GM12878 (cell line): ENCODE results near the gene HOXA2. TPM values are rescaled to one million over a fixed set of nuclear protein-coding genes. Genes with fewer than 3 reads are reported as not detected.

Experiments
- BCL11A ChIP-seq: IDR thresholded peaks from 2 replicates; pipeline ENCODE4 v1.6.1; 2011; ENCODE audit warnings: low read depth, low read length
- CBX3 ChIP-seq: fragments of 200-600 bp; sonication (generic); IDR thresholded peaks from 2 replicates; pipeline ENCODE4 v1.6.1; 2016; ENCODE audit warnings: low read depth, borderline replicate concordance
- CBX5 ChIP-seq: sonication (generic); IDR thresholded peaks from 2 replicates; pipeline ENCODE4 v1.6.1; 2016; ENCODE audit warnings: low read depth, moderate library complexity, mild to moderate bottlenecking, inconsistent platforms
- CHD1 ChIP-seq: IDR thresholded peaks from 2 replicates; pipeline ENCODE4 v1.6.1; 2012; ENCODE audit warnings: low read depth, low read length, improper control_type of control experiment
- E2F4 ChIP-seq: IDR thresholded peaks from 2 replicates; pipeline ENCODE4 v1.6.1; 2012; ENCODE audit warnings: low read depth, low read length, improper control_type of control experiment
- EP300 ChIP-seq, 2 experiments: fragments of 150-350 bp in 1 of 2; IDR thresholded peaks; 2 replicates each; pipeline ENCODE4 v1.6.1; 2011 to 2012; ENCODE audit warnings: low read depth in 2 of 2, low read length in 2 of 2, borderline replicate concordance in 1 of 2, improper control_type of control experiment in 1 of 2, inconsistent platforms in 1 of 2; ENCODE audit not compliant: control insufficient read depth in 1 of 2
- FOXM1 ChIP-seq: IDR thresholded peaks from 2 replicates; pipeline ENCODE4 v1.6.1; 2012; ENCODE audit warnings: low read depth, mild to moderate bottlenecking, inconsistent platforms, low read length, moderate library complexity
- HDAC6 ChIP-seq: fragments of 200-600 bp; sonication (generic); IDR thresholded peaks from one replicate; pipeline ENCODE4 v1.8.0; 2017; ENCODE audit warnings: antibody characterized with exemption; ENCODE audit not compliant: unreplicated experiment
- IRF5 ChIP-seq: fragments of 450-650 bp; IDR thresholded peaks from 2 replicates; pipeline ENCODE4 v1.6.1; 2017; ENCODE audit warnings: borderline replicate concordance
- MAX ChIP-seq: IDR thresholded peaks from 2 replicates; pipeline ENCODE4 v1.6.1; 2012; ENCODE audit warnings: low read depth, low read length, improper control_type of control experiment
- NBN ChIP-seq: fragments of 450-650 bp; IDR thresholded peaks from 2 replicates; pipeline ENCODE4 v1.6.1; 2016
- NFYB ChIP-seq: IDR thresholded peaks from 2 replicates; pipeline ENCODE4 v1.6.1; 2011; ENCODE audit warnings: low read depth, mild to moderate bottlenecking, low read length, improper control_type of control experiment, moderate library complexity; ENCODE audit not compliant: insufficient read depth
- NRF1 ChIP-seq: conservative IDR thresholded peaks from 2 replicates; pipeline ENCODE4 v1.6.1; 2011; ENCODE audit warnings: mild to moderate bottlenecking, low read depth, low read length, improper control_type of control experiment
- PAX5 ChIP-seq: IDR thresholded peaks from 2 replicates; pipeline ENCODE4 v1.6.1; 2011; ENCODE audit warnings: low read depth, low read length, borderline replicate concordance
- POLR2A ChIP-seq: IDR thresholded peaks from 2 replicates; pipeline ENCODE4 v1.6.1; 2011; ENCODE audit warnings: low read depth, mild to moderate bottlenecking, low read length
- RCOR1 ChIP-seq: conservative IDR thresholded peaks from 2 replicates; pipeline ENCODE4 v1.6.1; 2012; ENCODE audit warnings: low read depth, low read length, improper control_type of control experiment
- REST ChIP-seq: IDR thresholded peaks from 2 replicates; pipeline ENCODE4 v1.6.1; 2012; ENCODE audit warnings: mild to moderate bottlenecking, low read depth, low read length
- RFX5 ChIP-seq: IDR thresholded peaks from 2 replicates; pipeline ENCODE4 v1.6.1; 2011; ENCODE audit warnings: low read depth, low read length, improper control_type of control experiment
- SIN3A ChIP-seq: IDR thresholded peaks from 2 replicates; pipeline ENCODE4 v1.6.1; 2012; ENCODE audit warnings: low read depth, low read length, improper control_type of control experiment
- ZNF207 ChIP-seq: fragments of 450-650 bp; IDR thresholded peaks from 2 replicates; pipeline ENCODE4 v1.6.1; 2014; ENCODE audit warnings: antibody characterized with exemption, mild to moderate bottlenecking, borderline replicate concordance
- ZNF274 ChIP-seq: IDR thresholded peaks from one replicate; pipeline ENCODE4 v1.8.0; 2011; ENCODE audit not compliant: insufficient read length, insufficient read depth
- ZNF384 ChIP-seq: IDR thresholded peaks from 2 replicates; pipeline ENCODE4 v1.6.1; 2012; ENCODE audit warnings: low read depth, mild to moderate bottlenecking, low read length, improper control_type of control experiment, borderline replicate concordance
- ZSCAN29 ChIP-seq: fragments of 450-650 bp; IDR thresholded peaks from 2 replicates; pipeline ENCODE4 v1.6.1; 2017; ENCODE audit warnings: mild to moderate bottlenecking, moderate library complexity
- ZZZ3 ChIP-seq: IDR thresholded peaks from 2 replicates; pipeline ENCODE4 v1.6.1; 2011; ENCODE audit warnings: low read depth; ENCODE audit not compliant: control insufficient read depth, insufficient read length
- polyA plus RNA-seq, 11 experiments: library from polyadenylated mRNA; depleted of rRNA in 4 of 11; unstranded in 6 of 11; stranded (reverse) in 5 of 11; fragments of >200 nt; fragmentation: Nextera tagmentation in 4 of 11; fragmentation: Illumina TruSeq in 1 of 11; extraction: Ambion mirVana in 4 of 11; extraction: Trizol in 1 of 11; gene quantifications; 1 replicate in 1 of 11; 2 replicates in 10 of 11; pipeline versions ENCODE4 v1.2.1 to v1.2.3, GENCODE V29; 2011 to 2016; ENCODE audit warnings: inconsistent platforms in 2 of 11, missing spikeins in 2 of 11, low read depth in 1 of 11
- total RNA-seq, 4 experiments: library from RNA; depleted of rRNA in 3 of 4; stranded (reverse); fragments of >200 nt in 3 of 4; fragmentation: Illumina TruSeq in 1 of 4; extraction: Trizol in 1 of 4; gene quantifications; 2 replicates each; pipeline versions ENCODE4 v1.2.1 to v1.2.3, GENCODE V29; 2013 to 2021
- TF ChIP-seq, protein P1 (sequence below): IDR thresholded peaks from 2 replicates; pipeline ENCODE4 v1.6.1; 2011; ENCODE audit warnings: low read depth, low read length, improper control_type of control experiment, borderline replicate concordance

Gene HOXA2
- total and polyA plus RNA-seq, 10 of the 15 experiments (the other 5 are each of a cell fraction or from before 2014, with no cell fraction given), result not detected

DNA sequence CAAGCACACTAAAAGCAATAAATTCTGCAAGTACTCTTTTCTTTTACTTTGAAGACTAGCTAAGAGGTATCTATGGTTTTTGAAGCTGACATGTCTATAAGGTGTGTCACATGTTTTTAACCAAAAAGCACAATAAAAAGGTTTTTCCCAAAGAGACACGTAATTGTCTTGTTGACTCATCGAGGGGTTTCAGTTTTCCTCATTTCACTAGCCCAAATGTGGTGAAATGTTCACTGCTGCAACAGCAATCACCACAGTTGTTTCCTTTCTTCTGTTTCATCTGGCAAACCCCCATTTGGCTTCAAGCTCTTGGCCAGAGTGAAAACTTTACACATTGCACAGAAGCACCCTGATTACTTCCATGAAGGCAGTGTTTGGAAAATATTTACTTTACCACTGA, 31.9 kb upstream of the HOXA2 start (continued):
- TF ChIP-seq POLR2A, result no peak
- TF ChIP-seq CBX5, result 0 out of 2 replicates have a peak, but pooled peaks have one; percentile 33
- no peak for TF ChIP-seq FOXM1
- TF ChIP-seq REST, result no peak
- no peak for TF ChIP-seq ZSCAN29
- no peak for TF ChIP-seq NFYB
- TF ChIP-seq ZZZ3, result no peak
- TF ChIP-seq RCOR1, result no peak
- TF ChIP-seq PAX5, result 0 out of 2 replicates have a peak, but pooled peaks have one; percentile 31
- TF ChIP-seq ZNF384, result no peak
- TF ChIP-seq HDAC6, result no peak
- TF ChIP-seq NBN, result no peak
- TF ChIP-seq IRF5, result no peak
- no peak for TF ChIP-seq ZNF274
- no peak for TF ChIP-seq CBX3
- TF ChIP-seq SIN3A, result no peak
- TF ChIP-seq RFX5, result no peak
- TF ChIP-seq MAX, result no peak
- TF ChIP-seq CHD1, result no peak
- no peak for TF ChIP-seq E2F4
- TF ChIP-seq NRF1, result no peak
- peak in 1 of 2 experiments; percentile 55; a peak in 1 of 4 replicates for TF ChIP-seq EP300 (IDR thresholded peaks at IDR 0.05; ENCODE audit: borderline replicate concordance in 1 of 2, control insufficient read depth in 1 of 2, low read depth in 2 of 2, low read length in 2 of 2)
- TF ChIP-seq ZNF207, result no peak
- 0 out of 2 replicates have a peak, but pooled peaks have one; percentile 38 for TF ChIP-seq BCL11A
- TF ChIP-seq, protein P1, sequence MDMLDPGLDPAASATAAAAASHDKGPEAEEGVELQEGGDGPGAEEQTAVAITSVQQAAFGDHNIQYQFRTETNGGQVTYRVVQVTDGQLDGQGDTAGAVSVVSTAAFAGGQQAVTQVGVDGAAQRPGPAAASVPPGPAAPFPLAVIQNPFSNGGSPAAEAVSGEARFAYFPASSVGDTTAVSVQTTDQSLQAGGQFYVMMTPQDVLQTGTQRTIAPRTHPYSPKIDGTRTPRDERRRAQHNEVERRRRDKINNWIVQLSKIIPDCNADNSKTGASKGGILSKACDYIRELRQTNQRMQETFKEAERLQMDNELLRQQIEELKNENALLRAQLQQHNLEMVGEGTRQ, result no peak
